ENCODE results near the gene R3HDM1. TPM values are rescaled to one million over a fixed set of nuclear protein-coding genes. Genes with fewer than 3 reads are reported as not detected.

R3HDM1 gene
- total RNA-seq, 1 donor from 2014 or later: 44.7 TPM

GRCh38 chr2:135755573-135755972, 224.3 kb downstream of the R3HDM1 start:
- Histone ChIP-seq H3K4me2 (ENCODE audit: low read length) (no peak overlapping the region), H3K36me3 (ENCODE audit: insufficient read depth, low read length) (peaks cover 39% of the 10 kb centered on the region)
- FAIRE-seq: no peak

GRCh38 chr2:135756692-135757091, 225.4 kb downstream of the R3HDM1 start:
- no peak for TF ChIP-seq EZH2 (IDR thresholded peaks at IDR 0.05; ENCODE audit: insufficient read depth, low read length)
- TF ChIP-seq, protein P1, sequence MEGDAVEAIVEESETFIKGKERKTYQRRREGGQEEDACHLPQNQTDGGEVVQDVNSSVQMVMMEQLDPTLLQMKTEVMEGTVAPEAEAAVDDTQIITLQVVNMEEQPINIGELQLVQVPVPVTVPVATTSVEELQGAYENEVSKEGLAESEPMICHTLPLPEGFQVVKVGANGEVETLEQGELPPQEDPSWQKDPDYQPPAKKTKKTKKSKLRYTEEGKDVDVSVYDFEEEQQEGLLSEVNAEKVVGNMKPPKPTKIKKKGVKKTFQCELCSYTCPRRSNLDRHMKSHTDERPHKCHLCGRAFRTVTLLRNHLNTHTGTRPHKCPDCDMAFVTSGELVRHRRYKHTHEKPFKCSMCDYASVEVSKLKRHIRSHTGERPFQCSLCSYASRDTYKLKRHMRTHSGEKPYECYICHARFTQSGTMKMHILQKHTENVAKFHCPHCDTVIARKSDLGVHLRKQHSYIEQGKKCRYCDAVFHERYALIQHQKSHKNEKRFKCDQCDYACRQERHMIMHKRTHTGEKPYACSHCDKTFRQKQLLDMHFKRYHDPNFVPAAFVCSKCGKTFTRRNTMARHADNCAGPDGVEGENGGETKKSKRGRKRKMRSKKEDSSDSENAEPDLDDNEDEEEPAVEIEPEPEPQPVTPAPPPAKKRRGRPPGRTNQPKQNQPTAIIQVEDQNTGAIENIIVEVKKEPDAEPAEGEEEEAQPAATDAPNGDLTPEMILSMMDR (IDR thresholded peaks at IDR 0.05; ENCODE audit: insufficient read depth, low read depth, low read length): no peak
- Mint-ChIP-seq H3K27ac (ENCODE audit: unreplicated experiment) (no peak overlapping the region), H3K27me3 (ENCODE audit: low read depth, unreplicated experiment) (no peaks in the 10 kb centered on the region), H3K36me3 (ENCODE audit: low read depth, unreplicated experiment) (peaks cover 16% of the 10 kb centered on the region), H3K9me3 (ENCODE audit: unreplicated experiment) (peaks cover 3% of the 10 kb centered on the region), H3K4me1 (ENCODE audit: low read depth, unreplicated experiment) (no peaks in the 10 kb centered on the region), H3K4me3 (ENCODE audit: unreplicated experiment) (no peak overlapping the region)
- Histone ChIP-seq H3K9ac (ENCODE audit: low read length) (no peak overlapping the region), H3K4me2 (ENCODE audit: low read length) (no peak overlapping the region), H4K20me1 (ENCODE audit: insufficient read depth, low read length) (peaks cover 17% of the 10 kb centered on the region), H3K79me2 (ENCODE audit: insufficient read depth, low read length) (peaks cover 47% of the 10 kb centered on the region), H3K4me3 (ENCODE audit: insufficient read depth, low read depth, low read length) (no peak overlapping the region), H3K36me3 (ENCODE audit: insufficient read depth, low read length) (peaks cover 48% of the 10 kb centered on the region), H2AFZ (ENCODE audit: low read depth, low read length) (no peak overlapping the region), H3K4me1 (ENCODE audit: insufficient read depth, low read length) (no peaks in the 10 kb centered on the region), H3K27me3 (ENCODE audit: insufficient read depth, low read length) (no peaks in the 10 kb centered on the region), H3K27ac (ENCODE audit: low read depth, low read length) (no peak overlapping the region), H3K9me3 (ENCODE audit: insufficient read depth, low read depth, low read length) (no peaks in the 10 kb centered on the region)
- no peak for DNase-seq (ENCODE audit: low read depth)
- no peak for FAIRE-seq

More at GRCh38 chr2:135755573-135755972, 224.3 kb downstream of the R3HDM1 start:
- TF ChIP-seq EZH2 (IDR thresholded peaks at IDR 0.05; ENCODE audit: insufficient read depth, low read length): no peak
- TF ChIP-seq, protein P1 (IDR thresholded peaks at IDR 0.05; ENCODE audit: insufficient read depth, low read depth, low read length): no peak
- Mint-ChIP-seq H3K4me3 (ENCODE audit: unreplicated experiment) (no peak overlapping the region), H3K36me3 (ENCODE audit: low read depth, unreplicated experiment) (peaks cover 16% of the 10 kb centered on the region), H3K4me1 (ENCODE audit: low read depth, unreplicated experiment) (no peaks in the 10 kb centered on the region), H3K27me3 (ENCODE audit: low read depth, unreplicated experiment) (no peaks in the 10 kb centered on the region), H3K27ac (ENCODE audit: unreplicated experiment) (no peak overlapping the region), H3K9me3 (ENCODE audit: unreplicated experiment) (peaks cover 3% of the 10 kb centered on the region)
- Histone ChIP-seq H4K20me1 (ENCODE audit: insufficient read depth, low read length) (peaks cover 11% of the 10 kb centered on the region), H3K9ac (ENCODE audit: low read length) (no peak overlapping the region), H3K9me3 (ENCODE audit: insufficient read depth, low read depth, low read length) (no peaks in the 10 kb centered on the region), H3K27ac (ENCODE audit: low read depth, low read length) (no peak overlapping the region), H3K79me2 (ENCODE audit: insufficient read depth, low read length) (peaks cover 44% of the 10 kb centered on the region), H3K27me3 (ENCODE audit: insufficient read depth, low read length) (no peaks in the 10 kb centered on the region), H2AFZ (ENCODE audit: low read depth, low read length) (no peak overlapping the region), H3K4me1 (ENCODE audit: insufficient read depth, low read length) (no peaks in the 10 kb centered on the region), H3K4me3 (ENCODE audit: insufficient read depth, low read depth, low read length) (no peak overlapping the region)
- no peak for DNase-seq (ENCODE audit: low read depth)

DNA sequence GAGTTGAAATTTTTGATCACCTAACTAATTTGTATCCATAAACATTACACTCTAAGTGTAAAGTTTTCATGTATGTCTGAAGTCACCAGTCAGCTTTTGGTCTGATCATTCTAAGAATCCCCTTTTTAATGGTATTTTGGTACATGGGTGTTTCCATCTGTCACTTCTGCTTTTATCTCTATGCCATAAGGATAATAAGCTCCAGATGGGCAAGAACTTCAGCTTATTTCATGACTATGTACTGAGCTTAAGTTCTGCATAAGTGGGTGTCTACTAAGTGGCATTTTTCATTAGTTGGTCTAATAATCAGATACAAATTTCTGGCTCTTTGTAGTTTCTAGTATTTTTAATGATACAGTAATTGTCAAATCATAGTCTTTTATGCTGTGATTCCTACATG, 230.7 kb downstream of the R3HDM1 start:
- Mint-ChIP-seq H3K4me3 (ENCODE audit: unreplicated experiment) (no peak overlapping the region), H3K27ac (ENCODE audit: unreplicated experiment) (no peak overlapping the region), H3K4me1 (ENCODE audit: low read depth, unreplicated experiment) (peaks cover 1% of the 10 kb centered on the region), H3K36me3 (ENCODE audit: low read depth, unreplicated experiment) (peaks cover 8% of the 10 kb centered on the region), H3K9me3 (ENCODE audit: unreplicated experiment) (no peaks in the 10 kb centered on the region), H3K27me3 (ENCODE audit: low read depth, unreplicated experiment) (no peaks in the 10 kb centered on the region)
- Histone ChIP-seq H3K4me3 (ENCODE audit: insufficient read depth, low read depth, low read length) (no peak overlapping the region), H3K36me3 (ENCODE audit: insufficient read depth, low read length) (peaks cover 47% of the 10 kb centered on the region), H2AFZ (ENCODE audit: low read depth, low read length) (no peak overlapping the region), H3K9me3 (ENCODE audit: insufficient read depth, low read depth, low read length) (no peaks in the 10 kb centered on the region), H3K4me1 (ENCODE audit: insufficient read depth, low read length) (no peaks in the 10 kb centered on the region), H3K4me2 (ENCODE audit: low read length) (no peak overlapping the region), H3K27ac (ENCODE audit: low read depth, low read length) (no peak overlapping the region), H4K20me1 (ENCODE audit: insufficient read depth, low read length) (peaks cover 23% of the 10 kb centered on the region), H3K9ac (ENCODE audit: low read length) (no peak overlapping the region), H3K27me3 (ENCODE audit: insufficient read depth, low read length) (no peaks in the 10 kb centered on the region), H3K79me2 (ENCODE audit: insufficient read depth, low read length) (peaks cover 38% of the 10 kb centered on the region)
- DNase-seq (ENCODE audit: low read depth) (no peak), FAIRE-seq (no peak)
- no peak for TF ChIP-seq EZH2 (IDR thresholded peaks at IDR 0.05; ENCODE audit: insufficient read depth, low read length)
- TF ChIP-seq, protein P1 (IDR thresholded peaks at IDR 0.05; ENCODE audit: insufficient read depth, low read depth, low read length): no peak

Data from astrocyte (in vitro differentiated cells and primary cell).